GM21381 (cell line): ENCODE measurements around the gene RIMKLA.

Experiments used
- ATAC-seq: cut with Tn5 transposase; IDR thresholded peaks from one replicate; pipeline ENCODE4 v1.9.1; 2021; ENCODE audit warnings: mild to moderate bottlenecking, moderate library complexity; ENCODE audit not compliant: unreplicated experiment

RIMKLA gene

GRCh38 chr1:42424201-42424600 is 43.6 kb downstream of the RIMKLA start:
- no peak for ATAC-seq

GRCh38 chr1:42427240-42427639 is 46.6 kb downstream of the RIMKLA start:
- ATAC-seq = no peak

- no peak for ATAC-seq
Observed at GRCh38 chr1:42429603-42430002, 49.0 kb downstream of the RIMKLA start.

- ATAC-seq = no peak
Observed at GRCh38 chr1:42430286-42431135, 49.9 kb downstream of the RIMKLA start.

- no peak for ATAC-seq
Observed at GRCh38 chr1:42431514-42431913, 50.9 kb downstream of the RIMKLA start.

- no peak for ATAC-seq
Observed at GRCh38 chr1:42432714-42433113, 52.1 kb downstream of the RIMKLA start.

- ATAC-seq = no peak
Observed at GRCh38 chr1:42433369-42433768, 52.8 kb downstream of the RIMKLA start.

- ATAC-seq = no peak
Observed at GRCh38 chr1:42434340-42434739, 53.7 kb downstream of the RIMKLA start.

GRCh38 chr1:42439940-42440339 is 59.3 kb downstream of the RIMKLA start:
- no peak for ATAC-seq

- ATAC-seq = no peak
Observed at GRCh38 chr1:42442662-42443061, 62.1 kb downstream of the RIMKLA start.

- ATAC-seq = no peak
Observed at GRCh38 chr1:42449256-42449655, 68.7 kb downstream of the RIMKLA start.

GRCh38 chr1:42450061-42450460 is 69.5 kb downstream of the RIMKLA start:
- no peak for ATAC-seq

- no peak for ATAC-seq
Observed at GRCh38 chr1:42453386-42453785, 72.8 kb downstream of the RIMKLA start.

GRCh38 chr1:42454403-42454802 is 73.8 kb downstream of the RIMKLA start:
- ATAC-seq = no peak

GRCh38 chr1:42456010-42456753 is 75.6 kb downstream of the RIMKLA start, which contains the start of the genes PPCS and ZMYND12:
Gene PPCS, plus strand, starts transcription at chr1:42456543. Its CDS starts 23 bp downstream, at chr1:42456566.
Gene ZMYND12, minus strand, starts transcription at chr1:42456022. Its CDS starts 25 bp downstream, at chr1:42455997.
- peak; percentile 87 for ATAC-seq

GRCh38 chr1:42456754-42457089 is 76.1 kb downstream of the RIMKLA start:
- ATAC-seq = peak; percentile 43

- no peak for ATAC-seq
Observed at GRCh38 chr1:42461196-42461595, 80.6 kb downstream of the RIMKLA start.

- peak; percentile 97 for ATAC-seq
Observed at GRCh38 chr1:42462828-42463763, 82.5 kb downstream of the RIMKLA start, which contains the start of gene CCDC30. Gene CCDC30, plus strand, starts transcription at chr1:42463286. Its CDS starts 17,266 bp downstream, at chr1:42480552.

GRCh38 chr1:42463921-42464320 is 83.3 kb downstream of the RIMKLA start:
- ATAC-seq = no peak

GRCh38 chr1:42466030-42466429 is 85.4 kb downstream of the RIMKLA start:
- no peak for ATAC-seq

GRCh38 chr1:42469727-42470126 is 89.1 kb downstream of the RIMKLA start:
- ATAC-seq = no peak
